ENCODE data around the gene NAA80. TPM values are rescaled to one million over a fixed set of nuclear protein-coding genes. Genes with fewer than 3 reads are reported as not detected.
A peak's percentile ranks its signal among the peaks of the same experiment; 100 is the strongest.

The NAA80 gene
- total and polyA plus RNA-seq, 12 donors, result 5.2 to 19.8 (median 11.0) TPM

GRCh38 chr3:50292159-50293078 is 6.8 kb downstream of the NAA80 start, which contains the start of gene IFRD2:
Gene IFRD2, minus strand, starts transcription at chr3:50292429. Its CDS starts 155 bp downstream, at chr3:50292274.
- H3K27ac ChIP-seq, result peak within 1 kb of the TSS; percentile 23 to 92 (median 82)
- WGBS, 4 donors, result 0 to 10% (median 1%) methylated on average over 5 to 67 of the region's 67 CpGs
- peaks cover 19 to 21% of the 10 kb centered on the region in 2 donors for H3K4me1 ChIP-seq (replicated peaks in 1 of 2)
- peak within 1 kb of the TSS; percentile 3 to 84 (median 78) for H3K4me3 ChIP-seq
- H3K9me3 ChIP-seq (replicated peaks in 1 of 3), result no peaks in the 10 kb centered on the region
- TF ChIP-seq POLR2A (IDR thresholded peaks at IDR 0.05), result peak in 1 of 2 donors; percentile 88
- no peak for TF ChIP-seq CTCF (IDR thresholded peaks at IDR 0.05)
- peak; percentile 95 to 99 (median 98) for DNase-seq
- peaks cover 0 to 28% of the 10 kb centered on the region in 2 donors for H3K36me3 ChIP-seq (replicated peaks in 1 of 2)
- H3K27me3 ChIP-seq, result no peaks in the 10 kb centered on the region
- intact Hi-C loops (cut with DNase I), result no loop called here

GRCh38 chr3:50290161-50290641 is 9.0 kb downstream of the NAA80 start:
- DNase-seq, result peak in 4 of 7 donors; percentile 44 to 70 (median 54)
- TF ChIP-seq CTCF (IDR thresholded peaks at IDR 0.05) (no peak), POLR2A (IDR thresholded peaks at IDR 0.05) (no peak)
- Histone ChIP-seq H3K27ac (no peak overlapping the region), H3K4me1 (replicated peaks in 1 of 2) (peaks cover 19 to 21% of the 10 kb centered on the region in 2 donors), H3K9me3 (replicated peaks in 1 of 3) (no peaks in the 10 kb centered on the region), H3K4me3 (no peak overlapping the region), H3K27me3 (no peaks in the 10 kb centered on the region), H3K36me3 (replicated peaks in 1 of 2) (peaks cover 0 to 30% of the 10 kb centered on the region in 2 donors)
- 82 to 90% (median 86%) methylated on average over 9 to 16 of the region's 16 CpGs for WGBS, 4 donors
- intact Hi-C loops (cut with DNase I), result no loop called here

- Histone ChIP-seq H3K36me3 (replicated peaks in 1 of 2) (peaks cover 0 to 30% of the 10 kb centered on the region in 2 donors), H3K4me3 (no peak overlapping the region), H3K9me3 (replicated peaks in 1 of 3) (no peaks in the 10 kb centered on the region), H3K27me3 (no peaks in the 10 kb centered on the region), H3K27ac (no peak overlapping the region), H3K4me1 (replicated peaks in 1 of 2) (peaks cover 19 to 21% of the 10 kb centered on the region in 2 donors)
- peak in 1 of 7 donors; percentile 17 for DNase-seq
- intact Hi-C loops (cut with DNase I), result loop anchor here in 1 of 2 donors (5.0 to 10.0 kb wide), 2 partner anchors 43 to 164 kb away; no protein-coding TSS in a partner anchor
- 89 to 95% methylated on average over 6 of the region's 6 CpGs; no CpG with 5 or more reads in 2 of the 4 donors for WGBS, 4 donors
- TF ChIP-seq CTCF (IDR thresholded peaks at IDR 0.05) (no peak), POLR2A (IDR thresholded peaks at IDR 0.05) (no peak)
Measured at GRCh38 chr3:50289130-50289529, 10.1 kb downstream of the NAA80 start.

GRCh38 chr3:50288387-50289007 is 10.7 kb downstream of the NAA80 start:
- DNase-seq, result peak in 3 of 7 donors; percentile 16 to 52 (median 17)
- Histone ChIP-seq H3K9me3 (replicated peaks in 1 of 3) (no peaks in the 10 kb centered on the region), H3K4me3 (no peak overlapping the region), H3K4me1 (replicated peaks in 1 of 2) (peaks cover 17 to 19% of the 10 kb centered on the region in 2 donors), H3K27me3 (no peaks in the 10 kb centered on the region), H3K27ac (no peak overlapping the region), H3K36me3 (replicated peaks in 1 of 2) (peaks cover 0 to 30% of the 10 kb centered on the region in 2 donors)
- intact Hi-C loops (cut with DNase I), result loop anchor here in 1 of 2 donors (5.0 to 10.0 kb wide), 2 partner anchors 44 to 164 kb away; no protein-coding TSS in a partner anchor
- TF ChIP-seq POLR2A (IDR thresholded peaks at IDR 0.05) (no peak), CTCF (IDR thresholded peaks at IDR 0.05) (no peak)
- WGBS, 4 donors, result 92 to 95% (median 94%) methylated on average over 7 to 23 of the region's 23 CpGs

Measured in adrenal gland (tissue), 12 donors.